HG02852 (cell line): ENCODE results near the gene DHX29.

Experiments
- ATAC-seq: cut with Tn5 transposase; IDR thresholded peaks from one replicate; pipeline ENCODE4 v1.9.1; 2021; ENCODE audit warnings: mild to moderate bottlenecking, moderate library complexity; ENCODE audit not compliant: unreplicated experiment

Gene DHX29, protein sequence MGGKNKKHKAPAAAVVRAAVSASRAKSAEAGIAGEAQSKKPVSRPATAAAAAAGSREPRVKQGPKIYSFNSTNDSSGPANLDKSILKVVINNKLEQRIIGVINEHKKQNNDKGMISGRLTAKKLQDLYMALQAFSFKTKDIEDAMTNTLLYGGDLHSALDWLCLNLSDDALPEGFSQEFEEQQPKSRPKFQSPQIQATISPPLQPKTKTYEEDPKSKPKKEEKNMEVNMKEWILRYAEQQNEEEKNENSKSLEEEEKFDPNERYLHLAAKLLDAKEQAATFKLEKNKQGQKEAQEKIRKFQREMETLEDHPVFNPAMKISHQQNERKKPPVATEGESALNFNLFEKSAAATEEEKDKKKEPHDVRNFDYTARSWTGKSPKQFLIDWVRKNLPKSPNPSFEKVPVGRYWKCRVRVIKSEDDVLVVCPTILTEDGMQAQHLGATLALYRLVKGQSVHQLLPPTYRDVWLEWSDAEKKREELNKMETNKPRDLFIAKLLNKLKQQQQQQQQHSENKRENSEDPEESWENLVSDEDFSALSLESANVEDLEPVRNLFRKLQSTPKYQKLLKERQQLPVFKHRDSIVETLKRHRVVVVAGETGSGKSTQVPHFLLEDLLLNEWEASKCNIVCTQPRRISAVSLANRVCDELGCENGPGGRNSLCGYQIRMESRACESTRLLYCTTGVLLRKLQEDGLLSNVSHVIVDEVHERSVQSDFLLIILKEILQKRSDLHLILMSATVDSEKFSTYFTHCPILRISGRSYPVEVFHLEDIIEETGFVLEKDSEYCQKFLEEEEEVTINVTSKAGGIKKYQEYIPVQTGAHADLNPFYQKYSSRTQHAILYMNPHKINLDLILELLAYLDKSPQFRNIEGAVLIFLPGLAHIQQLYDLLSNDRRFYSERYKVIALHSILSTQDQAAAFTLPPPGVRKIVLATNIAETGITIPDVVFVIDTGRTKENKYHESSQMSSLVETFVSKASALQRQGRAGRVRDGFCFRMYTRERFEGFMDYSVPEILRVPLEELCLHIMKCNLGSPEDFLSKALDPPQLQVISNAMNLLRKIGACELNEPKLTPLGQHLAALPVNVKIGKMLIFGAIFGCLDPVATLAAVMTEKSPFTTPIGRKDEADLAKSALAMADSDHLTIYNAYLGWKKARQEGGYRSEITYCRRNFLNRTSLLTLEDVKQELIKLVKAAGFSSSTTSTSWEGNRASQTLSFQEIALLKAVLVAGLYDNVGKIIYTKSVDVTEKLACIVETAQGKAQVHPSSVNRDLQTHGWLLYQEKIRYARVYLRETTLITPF (N-terminal part only)

DNA sequence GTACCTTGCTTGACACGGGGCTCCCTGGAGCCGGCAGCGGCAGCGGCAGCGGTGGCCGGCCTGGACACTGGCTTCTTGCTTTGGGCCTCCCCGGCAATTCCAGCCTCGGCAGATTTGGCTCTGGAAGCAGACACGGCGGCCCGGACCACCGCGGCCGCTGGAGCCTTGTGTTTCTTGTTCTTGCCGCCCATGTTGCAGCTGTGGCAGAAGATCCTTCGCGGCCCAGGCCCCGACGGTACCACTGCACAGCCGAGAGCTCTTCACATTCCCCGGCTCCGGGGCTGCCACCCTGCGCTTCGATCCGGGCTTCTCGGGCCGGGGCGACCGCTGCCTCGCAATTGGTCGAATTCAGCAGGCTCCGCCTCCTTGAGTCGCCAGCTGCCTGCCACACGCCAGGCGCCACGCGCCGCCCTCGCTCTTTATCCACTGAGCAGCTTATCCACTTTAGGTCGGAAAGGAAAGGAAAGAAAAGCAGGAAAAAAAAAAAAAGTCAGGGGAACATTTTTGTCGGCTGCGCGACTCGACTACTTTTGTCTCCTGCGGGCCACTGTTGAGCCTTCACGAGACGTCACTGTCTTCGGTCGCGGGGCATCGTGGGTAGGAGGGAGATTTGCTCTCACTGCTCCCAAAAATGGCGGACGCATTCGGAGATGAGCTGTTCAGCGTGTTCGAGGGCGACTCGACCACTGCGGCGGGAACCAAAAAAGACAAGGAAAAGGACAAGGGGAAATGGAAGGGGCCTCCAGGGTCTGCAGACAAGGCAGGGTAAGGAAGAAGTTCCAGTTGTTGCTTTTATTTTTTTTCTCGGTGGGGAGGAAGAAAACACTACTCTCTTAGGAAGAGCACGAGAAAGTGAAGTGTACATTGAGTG lies at the start of gene DHX29, which contains the start of gene MTREX:
DHX29 (minus strand) TSS at position 312 of the 871 bp plus-strand sequence; CDS start at position 191, 121 bp downstream.
MTREX (plus strand) TSS at position 607 of the 871 bp plus-strand sequence; CDS start at position 632, 25 bp downstream.
- peak; percentile 91 for ATAC-seq

DNA sequence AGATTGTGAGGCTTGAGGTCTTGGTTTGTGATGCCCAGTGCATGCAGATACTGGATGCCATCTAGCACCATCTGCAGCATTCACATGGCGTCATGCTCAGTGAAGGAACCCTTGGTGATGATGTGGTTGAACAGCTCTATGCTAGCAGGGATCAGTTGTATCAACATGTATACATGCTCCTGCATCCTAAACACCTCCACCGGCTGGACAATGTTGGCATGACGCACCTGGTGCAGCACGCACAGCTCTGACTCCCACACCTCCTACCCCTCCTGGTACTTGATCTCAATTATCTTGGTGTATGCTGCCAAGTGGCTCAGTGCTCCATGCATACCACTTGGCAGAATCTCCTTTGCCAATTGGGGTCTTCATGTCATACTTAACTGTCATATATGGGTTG lies 49.4 kb upstream of the DHX29 start:
- no peak for ATAC-seq

DNA sequence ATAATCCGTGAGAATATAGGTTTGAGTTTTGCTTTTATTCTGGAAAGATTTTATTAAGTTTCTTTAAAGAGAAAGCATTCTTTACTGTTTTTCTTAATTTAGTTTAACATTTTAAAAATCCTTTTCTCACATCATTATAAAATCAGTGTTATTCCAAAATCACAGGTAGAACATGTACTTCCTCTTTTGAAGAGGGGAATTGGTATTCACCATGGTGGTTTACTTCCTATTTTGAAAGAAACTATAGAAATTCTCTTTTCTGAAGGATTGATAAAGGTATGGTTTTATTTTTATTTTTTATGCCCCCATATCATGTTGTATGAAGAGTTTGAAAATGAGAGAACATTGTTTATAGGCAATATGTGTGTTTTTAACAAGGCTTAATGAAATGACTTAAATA lies 43.3 kb upstream of the DHX29 start:
- no peak for ATAC-seq

DNA sequence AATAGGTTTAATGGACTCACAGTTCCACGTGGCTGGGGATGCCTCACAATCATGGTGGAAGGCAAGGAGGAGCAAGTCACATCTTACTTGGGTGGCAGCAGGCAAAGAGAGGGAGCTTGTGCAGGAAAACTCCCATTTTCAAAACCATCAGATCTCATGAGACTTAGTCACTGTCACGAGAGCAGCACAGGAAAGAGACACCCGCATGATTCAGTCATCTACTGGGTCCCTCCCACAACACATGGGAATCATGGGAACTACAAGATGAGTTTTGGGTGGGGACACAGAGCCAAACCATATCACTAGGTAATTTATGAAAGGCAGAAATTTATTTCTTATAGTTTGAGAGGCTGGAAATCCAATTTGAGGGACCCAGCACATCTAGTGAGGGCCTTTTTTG lies 40.3 kb upstream of the DHX29 start:
- ATAC-seq: no peak

DNA sequence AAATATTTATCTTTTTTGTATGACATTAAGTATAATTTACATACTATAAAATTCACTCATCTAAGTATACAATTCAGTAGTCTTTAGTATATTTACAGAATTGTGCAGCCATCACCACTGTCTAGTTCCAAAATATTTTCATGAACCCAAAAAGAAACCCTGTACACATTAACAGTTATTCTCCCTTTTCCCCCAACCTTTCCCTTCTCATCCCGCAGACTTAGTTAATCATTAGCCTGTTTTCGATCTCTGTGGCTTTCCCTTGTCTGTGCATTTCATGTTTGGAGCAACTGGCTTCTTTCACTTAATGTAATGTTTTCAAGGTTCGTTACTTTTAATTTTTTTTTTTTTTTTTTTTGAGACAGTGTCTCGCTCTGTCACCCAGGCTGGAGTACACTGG lies 37.8 kb upstream of the DHX29 start:
- no peak for ATAC-seq

DNA sequence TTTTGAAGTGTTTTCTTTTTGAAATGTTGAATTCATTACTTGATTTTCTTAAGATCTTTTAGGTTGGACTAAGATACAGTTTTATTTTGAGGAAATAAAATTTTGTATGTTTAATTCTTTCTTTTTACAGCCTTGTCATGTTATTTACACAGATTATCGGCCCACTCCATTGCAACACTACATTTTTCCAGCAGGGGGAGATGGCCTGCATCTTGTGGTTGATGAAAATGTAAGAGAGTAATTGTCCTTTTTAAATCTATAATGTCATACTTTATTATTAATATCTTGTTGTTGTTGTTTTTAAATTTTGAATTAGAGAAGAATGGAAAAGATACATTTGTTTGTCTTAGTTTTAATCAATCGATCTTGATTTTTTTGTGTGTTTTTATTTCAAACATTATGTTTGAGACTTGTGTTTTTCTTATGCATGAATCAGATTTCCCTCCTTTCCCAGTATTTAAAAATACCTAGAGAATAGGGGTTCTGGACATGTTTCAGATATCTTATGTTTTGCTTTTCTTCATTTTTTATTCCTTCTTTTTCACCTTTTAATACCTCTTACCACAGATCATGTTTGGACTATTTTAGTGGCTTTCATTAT lies 37.0 kb upstream of the DHX29 start:
- no peak for ATAC-seq

DNA sequence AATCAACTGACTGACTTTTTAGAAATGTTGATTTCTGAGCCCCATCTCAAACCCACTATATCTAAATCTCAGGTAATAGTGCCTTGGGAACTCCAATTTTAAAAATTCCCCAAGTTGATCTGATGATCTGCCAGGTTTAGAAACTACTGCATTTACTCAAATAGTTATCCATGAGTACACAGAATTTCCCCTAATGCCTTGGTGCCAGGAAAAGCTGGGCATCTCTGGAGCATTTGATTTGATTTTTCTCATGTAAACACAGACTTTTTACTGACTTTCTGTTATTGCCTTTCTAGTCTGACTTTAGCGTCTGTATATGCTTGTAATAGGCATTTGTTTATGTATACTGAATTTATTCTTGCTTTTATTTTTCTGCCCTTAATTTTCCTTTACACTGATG lies 36.1 kb upstream of the DHX29 start:
- ATAC-seq: no peak

DNA sequence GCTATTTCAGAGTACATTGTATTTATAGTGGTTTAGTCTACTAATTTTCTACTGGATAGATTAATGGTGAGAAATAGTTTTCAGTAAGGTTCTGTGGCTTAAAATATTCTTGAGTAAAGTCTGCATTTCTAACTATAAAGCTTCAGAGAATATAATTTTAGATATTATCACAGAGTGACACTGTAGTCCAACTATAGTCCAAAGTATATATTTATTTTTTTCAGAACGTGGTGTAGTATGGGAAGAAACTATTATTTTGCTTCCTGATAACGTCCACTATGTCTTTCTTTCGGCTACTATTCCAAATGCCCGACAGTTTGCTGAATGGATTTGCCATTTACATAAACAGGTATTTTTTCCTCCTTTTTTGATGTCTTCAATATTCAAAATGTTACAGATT lies 35.6 kb upstream of the DHX29 start:
- no peak for ATAC-seq

DNA sequence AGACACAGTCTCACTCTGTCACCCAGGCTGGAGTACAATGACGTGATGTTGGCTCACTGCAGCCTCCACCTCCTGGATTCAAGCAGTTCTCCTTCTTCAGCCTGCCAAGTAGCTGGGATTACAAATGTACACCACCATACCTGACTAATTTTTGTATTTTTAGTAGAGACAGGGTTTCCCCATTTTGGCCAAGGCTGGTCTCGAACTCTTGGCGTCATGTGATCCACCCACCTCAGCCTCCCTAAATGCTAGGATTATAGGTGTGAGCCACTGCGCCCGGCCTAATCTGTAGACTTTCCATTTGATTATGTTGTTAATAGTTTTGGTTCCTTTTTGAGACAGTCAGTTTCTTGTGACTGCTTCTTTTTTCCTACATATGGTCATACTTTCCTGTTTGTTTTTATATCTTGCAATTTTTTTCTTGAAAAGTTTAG lies 31.3 kb upstream of the DHX29 start:
- peak; percentile 87 for ATAC-seq

DNA sequence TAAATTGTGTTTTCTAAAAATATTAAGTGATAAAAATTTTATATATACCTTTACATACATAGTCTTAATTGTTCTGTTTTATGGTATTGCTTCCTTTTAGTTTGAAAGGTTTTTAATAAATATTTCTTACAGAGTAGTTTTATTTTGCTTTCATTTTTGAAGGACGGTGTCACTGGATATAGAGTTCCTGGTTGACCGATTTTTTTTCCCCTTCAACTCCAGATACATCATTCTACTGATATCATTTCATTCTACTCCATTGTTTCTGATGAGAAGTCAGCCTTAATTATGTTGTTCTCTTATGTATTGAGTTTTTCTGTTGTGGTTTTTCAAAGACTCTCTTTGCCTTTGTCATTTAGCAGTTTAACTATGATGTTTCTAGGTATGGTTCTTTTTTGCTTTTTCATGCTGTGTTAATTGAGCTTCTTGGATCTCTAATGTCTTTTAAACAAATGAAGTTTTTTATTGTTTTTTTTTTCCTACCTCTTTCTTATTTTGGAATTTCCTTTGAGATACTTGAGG lies 30.7 kb upstream of the DHX29 start:
- ATAC-seq: no peak

DNA sequence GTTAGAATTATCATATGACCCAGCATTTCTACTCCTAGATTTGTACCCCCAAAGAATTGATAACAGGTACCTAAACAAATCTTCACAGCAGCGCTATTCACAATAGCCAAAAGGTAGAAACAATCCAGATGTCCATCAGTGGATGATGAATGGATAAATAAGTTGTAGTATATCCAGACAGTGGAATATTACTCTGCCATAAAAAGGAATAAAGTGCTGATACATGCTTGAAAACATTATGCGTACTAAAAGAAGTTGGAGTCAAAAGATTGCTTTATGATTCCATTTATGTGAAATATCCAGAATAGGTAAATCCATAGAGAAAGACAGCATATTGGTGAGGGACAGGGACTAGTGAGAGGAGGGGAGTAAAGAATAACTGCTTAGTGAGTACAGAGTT lies 26.3 kb upstream of the DHX29 start:
- ATAC-seq: no peak

DNA sequence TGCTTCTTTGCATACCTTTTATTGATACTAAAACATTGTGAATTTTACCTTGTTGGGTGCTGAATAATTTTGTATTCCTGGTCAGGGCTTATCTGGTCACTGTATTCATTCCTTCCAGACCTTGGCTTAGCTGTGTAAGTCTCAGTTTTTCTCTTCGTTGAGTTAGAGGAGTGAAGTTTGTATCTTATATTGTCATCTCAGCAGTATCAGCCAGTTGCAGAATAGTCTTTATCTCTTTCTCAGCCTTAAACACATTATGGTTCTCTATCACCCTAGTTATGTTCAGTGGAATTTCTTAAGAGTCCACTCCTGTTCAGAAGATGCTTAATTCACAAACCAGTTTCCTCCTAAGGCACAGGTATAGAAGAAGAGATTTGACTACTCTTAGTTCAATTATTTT lies 25.5 kb upstream of the DHX29 start:
- ATAC-seq: no peak

DNA sequence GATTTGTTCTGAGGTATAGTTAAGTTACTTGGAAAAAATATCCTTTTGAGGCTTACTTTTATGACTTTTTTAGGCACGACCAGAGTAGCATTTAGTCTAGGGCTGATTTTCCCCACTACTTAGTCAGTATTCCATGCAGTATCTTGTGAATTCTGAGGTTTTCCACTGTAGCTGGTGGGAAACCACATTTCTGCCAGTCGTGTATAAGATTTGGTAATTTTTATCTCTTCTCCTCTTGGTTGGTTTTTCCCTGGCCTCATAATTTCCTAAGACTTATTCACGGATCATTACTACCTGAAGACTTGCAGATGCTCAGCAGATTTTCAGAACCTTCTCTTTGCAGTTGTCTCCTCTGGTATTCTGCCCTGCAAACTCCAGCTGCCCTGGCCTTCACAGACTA lies 23.8 kb upstream of the DHX29 start:
- no peak for ATAC-seq

DNA sequence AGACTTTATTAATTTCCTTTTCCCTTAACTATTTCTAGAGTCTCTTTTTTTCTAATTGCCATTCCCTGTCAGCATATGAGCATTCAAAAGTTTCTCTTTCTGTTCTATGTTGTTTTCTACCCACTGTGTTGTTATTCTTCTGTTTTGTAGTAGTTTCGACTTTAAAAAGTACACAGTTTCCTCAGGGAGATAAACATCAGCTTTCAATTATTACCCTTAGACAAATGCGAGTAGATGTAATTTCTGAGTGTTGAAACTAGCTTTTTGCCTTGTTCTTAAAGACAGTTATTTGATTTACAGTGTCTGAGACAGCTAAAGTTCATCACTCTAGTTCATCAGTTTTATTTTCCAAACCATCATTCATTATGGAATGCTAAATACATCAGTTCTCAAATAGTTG lies 19.8 kb upstream of the DHX29 start:
- ATAC-seq: no peak

DNA sequence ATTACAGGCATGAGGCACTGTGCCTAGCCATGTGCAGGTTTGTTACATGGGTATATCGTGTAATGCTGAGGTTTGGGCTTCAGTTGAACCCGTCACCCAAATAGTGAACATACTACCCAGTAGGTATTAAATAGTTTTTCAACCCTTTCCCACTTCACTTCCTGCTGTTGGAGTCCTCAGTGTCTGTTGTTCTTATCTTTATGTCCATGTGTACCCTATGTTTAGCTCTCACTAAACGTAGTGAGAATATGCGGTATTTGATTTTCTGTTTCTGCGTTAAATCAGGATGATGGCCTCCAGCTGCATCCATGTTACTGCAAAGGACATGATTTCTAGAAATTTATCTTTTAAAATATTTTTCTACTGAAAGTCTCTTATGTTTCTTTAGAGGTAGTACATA lies 18.1 kb upstream of the DHX29 start:
- ATAC-seq: no peak

DNA sequence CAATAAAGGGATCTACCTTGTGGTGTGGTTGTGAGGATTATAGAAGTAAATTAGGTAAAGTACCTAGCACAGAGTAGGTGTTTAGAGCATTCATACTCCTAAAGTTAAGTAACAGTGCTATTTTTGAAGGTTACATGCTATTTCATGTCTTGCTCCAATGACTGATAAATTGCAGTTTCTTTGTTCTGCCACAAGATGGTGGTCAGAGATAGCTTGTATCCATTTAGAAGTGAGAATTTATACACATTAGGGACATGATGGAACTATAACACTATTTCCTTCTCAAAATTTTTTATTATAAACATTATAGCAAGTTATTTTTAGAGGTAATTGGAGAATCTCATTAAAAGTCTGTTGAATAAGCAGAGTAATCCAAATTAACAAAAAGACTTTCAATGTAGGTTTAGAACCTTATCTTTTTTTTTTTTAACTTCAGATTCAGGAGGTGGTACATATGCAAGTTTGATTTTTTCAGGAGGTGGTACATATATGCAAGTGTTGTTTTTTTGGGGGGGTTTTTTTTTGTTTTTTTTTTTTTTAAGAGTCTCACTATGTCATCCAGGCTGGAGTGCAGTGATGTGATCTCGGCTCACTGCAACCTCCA lies 17.4 kb upstream of the DHX29 start:
- peak; percentile 74 for ATAC-seq

DNA sequence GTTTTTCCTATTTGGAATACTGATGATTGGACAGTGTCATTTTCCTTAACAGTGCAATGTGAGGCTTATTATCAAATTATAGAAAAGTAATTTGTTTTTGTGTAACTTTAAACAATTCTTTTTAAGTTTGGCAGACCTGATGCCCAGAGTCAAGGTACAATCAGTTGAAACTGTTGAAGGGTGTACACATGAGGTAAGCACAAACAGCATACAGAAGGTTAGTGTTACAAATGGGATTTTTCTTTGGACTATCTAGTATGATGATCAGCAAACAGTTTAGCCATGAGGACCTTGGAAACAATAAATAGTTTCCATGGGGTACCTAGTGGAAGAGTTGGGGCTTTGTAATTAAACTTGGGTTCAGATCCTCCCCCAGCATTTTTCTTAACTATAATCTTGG lies 16.5 kb upstream of the DHX29 start:
- ATAC-seq: no peak

DNA sequence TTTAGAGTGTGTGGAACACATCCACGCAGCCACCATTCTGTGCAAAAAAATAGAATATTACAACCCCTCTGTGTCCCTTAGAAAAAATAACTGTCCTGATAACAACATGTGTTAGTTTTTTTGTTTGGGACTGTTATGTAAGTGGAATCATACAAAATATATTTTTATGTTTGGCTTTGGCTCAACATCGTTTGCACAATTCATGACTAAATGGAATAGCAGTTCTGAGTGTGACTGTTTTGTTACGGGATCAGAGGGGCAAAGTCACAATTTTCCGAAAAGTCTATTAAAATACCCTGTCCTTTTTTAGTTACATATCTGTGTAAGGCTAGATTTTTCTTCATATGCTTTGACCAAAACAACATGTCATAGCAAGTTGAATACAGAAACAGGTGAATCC lies 13.1 kb upstream of the DHX29 start:
- no peak for ATAC-seq

DNA sequence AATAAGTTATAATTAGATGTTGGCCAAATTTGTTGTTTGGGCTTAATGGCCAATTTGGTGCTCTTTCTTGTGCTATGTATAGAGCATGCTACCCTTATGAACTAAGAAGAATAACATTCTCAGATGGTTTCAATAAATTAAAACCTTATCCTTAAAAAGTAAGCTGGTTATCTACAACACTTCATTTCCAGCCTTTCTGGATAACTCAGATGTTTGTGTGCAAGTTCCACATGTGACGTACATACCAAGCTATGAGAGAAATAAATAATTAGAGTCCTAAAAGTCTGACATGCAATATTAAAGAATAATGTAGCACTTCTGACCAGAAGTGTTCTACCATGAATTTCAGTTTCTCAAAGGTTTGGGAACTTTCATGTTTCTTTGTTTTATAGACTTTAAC lies 12.0 kb upstream of the DHX29 start:
- no peak for ATAC-seq
